ENCODE measurements around the gene ARHGAP40.
A peak's percentile ranks its signal among the peaks of the same experiment; 100 is the strongest.

The ARHGAP40 gene

GRCh38 chr20:38671701-38672292 lies 70.2 kb downstream of the ARHGAP40 start:
- no peak for TF ChIP-seq CTCF (conservative IDR thresholded peaks at IDR 0.05; ENCODE audit: low read length)
- H3K4me3 ChIP-seq (ENCODE audit: low read length): no peak overlapping the region
- DNase-seq (ENCODE audit: low read depth): no peak

- no peak overlapping the region for H3K4me3 ChIP-seq (ENCODE audit: low read length)
- no peak for DNase-seq (ENCODE audit: low read depth)
- no peak for TF ChIP-seq CTCF (conservative IDR thresholded peaks at IDR 0.05; ENCODE audit: low read length)
Observed at GRCh38 chr20:38672504-38672903, 70.9 kb downstream of the ARHGAP40 start.

- H3K4me3 ChIP-seq (ENCODE audit: low read length): no peak overlapping the region; the same call in 1 of the 2 replicates
- TF ChIP-seq CTCF (conservative IDR thresholded peaks at IDR 0.05; ENCODE audit: low read length): no peak
- no peak for DNase-seq (ENCODE audit: low read depth)
Observed at GRCh38 chr20:38673261-38673660, 71.7 kb downstream of the ARHGAP40 start.

GRCh38 chr20:38673725-38674091 lies 72.1 kb downstream of the ARHGAP40 start:
- peak overlapping the region; percentile 61 for H3K4me3 ChIP-seq (ENCODE audit: low read length)
- no peak for DNase-seq (ENCODE audit: low read depth)
- TF ChIP-seq CTCF (conservative IDR thresholded peaks at IDR 0.05; ENCODE audit: low read length): no peak

- DNase-seq (ENCODE audit: low read depth): peak; percentile 45
- peak overlapping the region; percentile 61 for H3K4me3 ChIP-seq (ENCODE audit: low read length)
- no peak for TF ChIP-seq CTCF (conservative IDR thresholded peaks at IDR 0.05; ENCODE audit: low read length)
Observed at GRCh38 chr20:38674092-38674764, 72.6 kb downstream of the ARHGAP40 start.

- H3K4me3 ChIP-seq (ENCODE audit: low read length): peak overlapping the region; percentile 26
- DNase-seq (ENCODE audit: low read depth): no peak
- TF ChIP-seq CTCF (conservative IDR thresholded peaks at IDR 0.05; ENCODE audit: low read length): no peak
Observed at GRCh38 chr20:38674765-38675133, 73.1 kb downstream of the ARHGAP40 start.

- H3K4me3 ChIP-seq (ENCODE audit: low read length): no peak overlapping the region
- TF ChIP-seq CTCF (conservative IDR thresholded peaks at IDR 0.05; ENCODE audit: low read length): no peak
- DNase-seq (ENCODE audit: low read depth): no peak
Observed at GRCh38 chr20:38676576-38676975, 75.0 kb downstream of the ARHGAP40 start.
